OCI-LY7 (cell line): Measurements from ENCODE around the gene C19orf85.

Experiments
- EZH2phosphoT487 ChIP-seq: fragments of 200-600 bp; sonication (generic); IDR thresholded peaks from 2 replicates; pipeline ENCODE4 v1.6.1; 2018; ENCODE audit warnings: low read depth, borderline replicate concordance, mild to moderate bottlenecking, mixed run types, antibody characterized with exemption, low read length, moderate library complexity, mixed read lengths
- TF ChIP-seq, protein P1 (sequence below): fragments of 200-600 bp; sonication (generic); conservative IDR thresholded peaks from 2 replicates; pipeline ENCODE4 v1.5.1; 2014; ENCODE audit warnings: mild to moderate bottlenecking, antibody characterized with exemption, low read length, moderate library complexity, mixed read lengths

DNA sequence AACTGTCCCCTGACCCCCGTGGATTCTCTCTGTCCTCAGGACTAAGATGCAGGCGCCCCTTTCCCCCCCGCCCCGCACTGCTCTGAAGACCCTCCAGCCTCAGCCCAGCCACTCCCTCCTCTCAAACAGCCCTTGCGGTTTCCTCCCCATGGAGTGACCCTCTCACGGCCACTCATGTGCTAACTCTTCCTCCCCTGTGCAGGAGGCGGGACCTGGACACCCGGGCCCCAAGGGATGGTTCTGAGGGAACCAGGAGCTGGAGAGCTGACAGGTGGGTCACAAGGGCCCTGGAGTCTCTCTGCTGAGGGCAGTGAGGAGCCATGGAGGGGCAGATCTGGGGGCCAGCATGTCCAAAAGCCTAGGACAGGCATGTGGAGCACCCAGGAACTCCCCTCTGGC is 5.0 kb downstream of the C19orf85 start:
- TF ChIP-seq, protein P1, sequence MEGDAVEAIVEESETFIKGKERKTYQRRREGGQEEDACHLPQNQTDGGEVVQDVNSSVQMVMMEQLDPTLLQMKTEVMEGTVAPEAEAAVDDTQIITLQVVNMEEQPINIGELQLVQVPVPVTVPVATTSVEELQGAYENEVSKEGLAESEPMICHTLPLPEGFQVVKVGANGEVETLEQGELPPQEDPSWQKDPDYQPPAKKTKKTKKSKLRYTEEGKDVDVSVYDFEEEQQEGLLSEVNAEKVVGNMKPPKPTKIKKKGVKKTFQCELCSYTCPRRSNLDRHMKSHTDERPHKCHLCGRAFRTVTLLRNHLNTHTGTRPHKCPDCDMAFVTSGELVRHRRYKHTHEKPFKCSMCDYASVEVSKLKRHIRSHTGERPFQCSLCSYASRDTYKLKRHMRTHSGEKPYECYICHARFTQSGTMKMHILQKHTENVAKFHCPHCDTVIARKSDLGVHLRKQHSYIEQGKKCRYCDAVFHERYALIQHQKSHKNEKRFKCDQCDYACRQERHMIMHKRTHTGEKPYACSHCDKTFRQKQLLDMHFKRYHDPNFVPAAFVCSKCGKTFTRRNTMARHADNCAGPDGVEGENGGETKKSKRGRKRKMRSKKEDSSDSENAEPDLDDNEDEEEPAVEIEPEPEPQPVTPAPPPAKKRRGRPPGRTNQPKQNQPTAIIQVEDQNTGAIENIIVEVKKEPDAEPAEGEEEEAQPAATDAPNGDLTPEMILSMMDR = no peak
- no peak for TF ChIP-seq EZH2phosphoT487
